RWPE1 (cell line): ENCODE data around the gene DDR2.

Source experiments
- CTCF ChIA-PET: fragments of 350-600 bp; sonication (Branson Sonifier 250); formaldehyde crosslinking; extraction: SDS; loops from one replicate; lab custom pipeline; 2021; lab: Yijun Ruan, JAX
- POLR2A ChIA-PET: fragments of 400-600 bp; formaldehyde crosslinking; extraction: SDS; loops from one replicate; lab custom pipeline; 2020; ENCODE audit warnings: antibody characterized with exemption; ENCODE audit not compliant: low non-redundant PET; lab: Yijun Ruan, JAX
- DNase-seq: peaks from one replicate; pipeline ENCODE4 v3.0.0; 2012; ENCODE audit warnings: low spot score
- H3K27ac ChIP-seq: fragments of 450-650 bp; 2 replicates; pipeline ENCODE4 v1.5.1; 2017
- CTCF ChIP-seq: fragments of 450-650 bp; conservative IDR thresholded peaks from 2 replicates; pipeline ENCODE4 v1.5.1; 2017; ENCODE audit warnings: low read depth, mild to moderate bottlenecking

Gene DDR2

GRCh38 chr1:162627662-162628296 is 4.5 kb upstream of the DDR2 start:
- peak; percentile 12 for DNase-seq
- peak; percentile 40 for TF ChIP-seq CTCF
- H3K27ac ChIP-seq, result no peak overlapping the region
- POLR2A ChIA-PET, result no interaction called here
- CTCF ChIA-PET, result interaction anchor here (0.6 to 1.5 kb wide), 2 partner anchors 15 to 27 kb away, joined by 3 to 4 read pairs; no protein-coding TSS in a partner anchor

GRCh38 chr1:162629077-162629627 is 3.1 kb upstream of the DDR2 start:
- POLR2A ChIA-PET, result no interaction called here

GRCh38 chr1:162629651-162630050 is 2.6 kb upstream of the DDR2 start:
- no peak for DNase-seq
- ChIA-PET CTCF (interaction anchor here (0.6 to 1.1 kb wide), 2 partner anchors 220 to 671 kb away, joined by 3 to 4 read pairs; no protein-coding TSS in a partner anchor), POLR2A (no interaction called here)
- no peak for TF ChIP-seq CTCF
- H3K27ac ChIP-seq, result no peak overlapping the region

More at GRCh38 chr1:162629077-162629627, 3.1 kb upstream of the DDR2 start:
- CTCF ChIA-PET, result interaction anchor here (0.6 to 1.5 kb wide), 2 partner anchors 16 to 670 kb away, joined by 3 to 4 read pairs; no protein-coding TSS in a partner anchor
- H3K27ac ChIP-seq, result no peak overlapping the region
- DNase-seq, result no peak
- TF ChIP-seq CTCF, result no peak

GRCh38 chr1:162631546-162632191 is 595 bp upstream of the DDR2 start:
- TF ChIP-seq CTCF, result no peak
- POLR2A ChIA-PET, result no interaction called here
- CTCF ChIA-PET, result interaction anchor here (0.7 to 0.8 kb wide), 2 partner anchors 15 to 18 kb away, joined by 3 read pairs; no protein-coding TSS in a partner anchor
- no peak overlapping the region for H3K27ac ChIP-seq
- no peak for DNase-seq

- no peak for TF ChIP-seq CTCF
- H3K27ac ChIP-seq, result no peak overlapping the region
- ChIA-PET CTCF (interaction anchor here (0.6 kb wide), 1 partner anchor 176 kb away, joined by 3 read pairs; no protein-coding TSS in a partner anchor), POLR2A (no interaction called here)
- no peak for DNase-seq
Measured at GRCh38 chr1:162632698-162633080, 425 bp downstream of the DDR2 start.

- no peak overlapping the region for H3K27ac ChIP-seq
- POLR2A ChIA-PET, result no interaction called here
- CTCF ChIA-PET, result no interaction called here
- DNase-seq, result no peak
- no peak for TF ChIP-seq CTCF
Measured at GRCh38 chr1:162633081-162633762, 958 bp downstream of the DDR2 start.
